Measurements from ENCODE around the gene HOXD9. TPM values are rescaled to one million over a fixed set of nuclear protein-coding genes. Genes with fewer than 3 reads are reported as not detected.

Gene HOXD9
- total and polyA plus RNA-seq, 2 donors (not counting 3 experiments of a cell fraction or from before 2014, with no cell fraction given) = 1.9 to 3.5 TPM

- CTCF ChIA-PET = interaction anchor here (0.6 to 6.1 kb wide), 8 partner anchors 8 to 882 kb away, joined by 4 to 102 read pairs (median 5); no protein-coding TSS in a partner anchor
- no peak overlapping the region for H2AFZ ChIP-seq (ENCODE audit: low read depth, low read length)
- no peak for FAIRE-seq
- H3K27ac ChIP-seq (ENCODE audit: insufficient read depth, low read depth, low read length) = no peak overlapping the region
- H3K9ac ChIP-seq (replicated peaks; ENCODE audit: extremely low read depth, insufficient read depth, low read length) = no peak overlapping the region
- dilution Hi-C loops (cut with MboI; ENCODE audit: extremely low pct_ligation_motif_present, low sequenced_read_pairs) = no loop called here
- H3K4me1 ChIP-seq (ENCODE audit: control insufficient read depth, extremely low read depth, insufficient read depth, low read length) = no peaks in the 10 kb centered on the region
- intact Hi-C loops (cut with micrococcal nuclease) = loop anchor here (1.0 to 2.0 kb wide), 3 partner anchors 396 to 835 kb away; no protein-coding TSS in a partner anchor
- DNase-seq (ENCODE audit: low read depth, low spot score) = peak; percentile 47
- BruUV-seq (replicated peaks) = no TSS peak
- no peaks in the 10 kb centered on the region for H3K9me1 ChIP-seq (replicated peaks; ENCODE audit: control insufficient read depth, extremely low read depth, insufficient read depth, low read length)
- H3K79me2 ChIP-seq (ENCODE audit: control insufficient read depth, insufficient read depth, low read length) = no peaks in the 10 kb centered on the region
- TF ChIP-seq CTCF (IDR thresholded peaks at IDR 0.05; ENCODE audit: extremely low read depth in 1 of 2, insufficient read depth in 1 of 2, low read depth in 1 of 2, low read length in 2 of 2) = peak; percentile 44 to 58
- no peak for TF ChIP-seq GATA2 (IDR thresholded peaks at IDR 0.05; ENCODE audit: insufficient read depth, insufficient read length, low read depth, low read length)
- H3K4me3 ChIP-seq (replicated peaks in 1 of 3; ENCODE audit: insufficient read depth in 1 of 3, low read depth in 1 of 3, low read length in 3 of 3) = no peak overlapping the region
- peaks cover 94 to 100% of the 10 kb centered on the region in 2 experiments for H3K27me3 ChIP-seq (ENCODE audit: control insufficient read depth in 2 of 2, insufficient read depth in 2 of 2, low read length in 2 of 2)
- no peaks in the 10 kb centered on the region for H4K20me1 ChIP-seq (replicated peaks; ENCODE audit: control insufficient read depth, extremely low read depth, insufficient read depth, low read length)
- POLR2A ChIA-PET = no interaction called here
- no peaks in the 10 kb centered on the region for H3K36me3 ChIP-seq (ENCODE audit: control insufficient read depth in 2 of 2, extremely low read depth in 1 of 2, insufficient read depth in 2 of 2, low read length in 2 of 2)
- H3K4me2 ChIP-seq (ENCODE audit: insufficient read depth, low read length) = no peak overlapping the region
- no peaks in the 10 kb centered on the region for H3K9me3 ChIP-seq (replicated peaks; ENCODE audit: control insufficient read depth, insufficient read depth, low read length)
Measured at GRCh38 chr2:176085861-176086771, 36.4 kb upstream of the HOXD9 start.

Measured in endothelial cell of umbilical vein (primary cell).